Psoas muscle (tissue), 8 donors: ENCODE results near the gene CDKN3. TPM values are rescaled to one million over a fixed set of nuclear protein-coding genes. Genes with fewer than 3 reads are reported as not detected.
"Not testable (repeated sequence)": the region's sequence is repeated elsewhere in the genome, so short reads cannot be mapped to it uniquely, and the experiment has no call there.

ENCODE experiments used
- ATAC-seq, 4 donors: fragments of 200-7000 bp; cut with Tn5 transposase; one replicate each; pipeline ENCODE4 v1.9.1; 2020; ENCODE audit warnings: moderate library complexity in 3 of 4, mild to moderate bottlenecking in 2 of 4
- DNase-seq, 2 donors: peaks; one replicate each; pipeline ENCODE4 v3.0.0-alpha.2; 2020
- H3K27ac ChIP-seq: fragments of 200-600 bp; one replicate; pipeline ENCODE4 v1.8.0; 2022
- H3K27me3 ChIP-seq, 3 donors: fragments of 200-600 bp in 1 of 3; one replicate each; pipeline versions ENCODE4 v1.6.1 to v1.8.0; 2013 to 2022; ENCODE audit warnings: low read length in 2 of 3, mild to moderate bottlenecking in 2 of 3, moderate library complexity in 1 of 3; ENCODE audit not compliant: insufficient read depth in 3 of 3
- H3K36me3 ChIP-seq, 2 donors: fragments of 200-600 bp in 1 of 2; one replicate each; pipeline versions ENCODE4 v1.6.1 to v1.8.0; 2013 to 2022; ENCODE audit warnings: low read depth in 1 of 2, mild to moderate bottlenecking in 1 of 2, moderate library complexity in 1 of 2; ENCODE audit not compliant: insufficient read depth in 1 of 2
- H3K4me1 ChIP-seq: fragments of 200-600 bp; one replicate; pipeline ENCODE4 v1.8.0; 2022
- H3K4me3 ChIP-seq: fragments of 200-600 bp; one replicate; pipeline ENCODE4 v1.8.0; 2022; ENCODE audit warnings: mild to moderate bottlenecking
- H3K9me3 ChIP-seq: fragments of 200-600 bp; one replicate; pipeline ENCODE4 v1.8.0; 2022
- WGBS, 3 donors: extraction: QIAGEN DNeasy Blood & Tissue Kit; methylation state at CpG; one replicate each; pipeline versions ENCODE4 v1.1.6 to v1.1.7; 2013; 5-methylcytosine and 5-hydroxymethylcytosine counted together
- intact Hi-C, 2 donors: fragments of 100-400 bp; cut with DNase I; formaldehyde crosslinking; loops; one replicate each; pipeline versions ENCODE4 v1.11.0 to v1.14.2; 2022
- polyA plus RNA-seq, 3 donors: library from polyadenylated mRNA; stranded (reverse); fragments of 200-250 nt; gene quantifications; one replicate each; pipeline ENCODE4 v1.2.3, GENCODE V29; 2013
- total RNA-seq, 4 donors: library from RNA; stranded (reverse); fragmentation: NEBNext Ultra II Directional in 2 of 4; extraction: Animal tissue kit (Norgen Biotek cat#: 25700) in 2 of 4; gene quantifications; one replicate each; pipeline versions ENCODE4 v1.2.1 to v1.2.4, GENCODE V29; 2021 to 2023
- TF ChIP-seq, protein P1 (sequence below): fragments of 200-600 bp; IDR thresholded peaks from one replicate; pipeline ENCODE4 v1.8.0; 2022; ENCODE audit warnings: antibody characterized with exemption
- donor health status: healthy with polysubstance abuse.
- donor health status: DM: no; HTN: no; CAD: no; lungs with moderate emphysema.
- donor health status: Bipolar disorder and iron deficiency.
- donor health status: healthy.
- donor health status: DM: yes; HTN: yes; CAD: no.
- donor health status: DM: no; HTN: no; CAD: no.
- donor health status: DM: no; HTN: no; CAD: no.
- donor health status: DM: yes; HTN: yes; CAD: no.

CDKN3 gene
- total and polyA plus RNA-seq, 7 donors: 1.4 to 6.0 (median 1.9) TPM

DNA sequence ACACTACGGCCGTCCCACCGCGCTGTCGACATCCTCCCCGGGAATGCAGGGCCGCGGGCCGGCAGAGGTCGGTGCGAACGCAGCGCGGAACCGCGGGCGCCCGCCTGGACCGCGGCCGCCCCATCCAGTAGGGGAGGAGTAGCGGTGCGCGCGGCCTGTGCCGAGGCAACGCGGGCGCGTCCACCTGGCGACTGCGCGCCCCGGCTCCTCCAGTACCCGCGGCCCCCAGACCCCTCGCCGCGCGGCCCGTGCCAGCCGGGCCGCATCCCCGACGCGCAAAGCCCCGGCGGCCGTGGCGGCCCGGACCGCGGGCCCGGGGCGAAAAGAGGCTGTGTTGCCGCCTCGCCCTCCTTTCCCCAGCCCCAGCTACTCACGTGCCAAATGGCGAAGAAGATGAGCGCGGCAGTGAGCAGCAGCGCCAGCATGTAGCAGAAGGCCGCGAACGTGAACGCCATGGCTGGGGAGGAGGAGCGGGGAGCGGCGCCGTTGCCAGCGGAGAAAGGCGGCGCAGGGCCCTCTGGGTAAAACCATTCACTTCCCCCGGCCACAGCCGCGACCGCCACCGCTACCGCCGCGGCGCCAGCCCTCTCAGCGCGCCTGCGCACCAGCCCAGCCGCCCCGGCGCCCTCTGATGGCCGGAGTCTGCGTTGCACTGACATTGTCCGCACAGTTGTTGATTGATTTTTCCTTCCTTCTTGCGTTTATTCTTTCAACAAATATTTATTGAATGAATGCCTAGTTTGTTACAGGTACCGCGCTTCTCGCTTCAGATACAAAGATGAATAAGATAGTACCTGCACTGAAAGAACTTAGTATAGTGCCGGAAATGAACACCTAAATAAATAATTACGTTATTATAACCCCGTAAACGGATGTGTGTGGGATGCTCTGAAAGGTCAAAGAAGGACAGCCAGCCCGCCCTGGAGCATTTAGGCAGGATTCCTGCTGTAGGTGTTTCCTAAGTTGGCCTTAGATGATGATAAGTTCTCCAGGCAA lies 44.4 kb downstream of the CDKN3 start, which contains the start of gene CNIH1:
Gene CNIH1 (minus strand): TSS at position 502 of the 996 bp plus-strand sequence. CDS start 47 bp downstream, at position 455.
- TF ChIP-seq, protein P1, sequence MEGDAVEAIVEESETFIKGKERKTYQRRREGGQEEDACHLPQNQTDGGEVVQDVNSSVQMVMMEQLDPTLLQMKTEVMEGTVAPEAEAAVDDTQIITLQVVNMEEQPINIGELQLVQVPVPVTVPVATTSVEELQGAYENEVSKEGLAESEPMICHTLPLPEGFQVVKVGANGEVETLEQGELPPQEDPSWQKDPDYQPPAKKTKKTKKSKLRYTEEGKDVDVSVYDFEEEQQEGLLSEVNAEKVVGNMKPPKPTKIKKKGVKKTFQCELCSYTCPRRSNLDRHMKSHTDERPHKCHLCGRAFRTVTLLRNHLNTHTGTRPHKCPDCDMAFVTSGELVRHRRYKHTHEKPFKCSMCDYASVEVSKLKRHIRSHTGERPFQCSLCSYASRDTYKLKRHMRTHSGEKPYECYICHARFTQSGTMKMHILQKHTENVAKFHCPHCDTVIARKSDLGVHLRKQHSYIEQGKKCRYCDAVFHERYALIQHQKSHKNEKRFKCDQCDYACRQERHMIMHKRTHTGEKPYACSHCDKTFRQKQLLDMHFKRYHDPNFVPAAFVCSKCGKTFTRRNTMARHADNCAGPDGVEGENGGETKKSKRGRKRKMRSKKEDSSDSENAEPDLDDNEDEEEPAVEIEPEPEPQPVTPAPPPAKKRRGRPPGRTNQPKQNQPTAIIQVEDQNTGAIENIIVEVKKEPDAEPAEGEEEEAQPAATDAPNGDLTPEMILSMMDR: peak; percentile 92
- ATAC-seq: peak; percentile 98 to 100 (median 99)
- peaks cover 0 to 1% of the 10 kb centered on the region in 2 donors for H3K36me3 ChIP-seq
- DNase-seq: peak; percentile 92 to 96
- peak within 1 kb of the TSS; percentile 85 for H3K4me3 ChIP-seq
- WGBS, 3 donors: 0% methylated on average over 66 to 100 of the region's 100 CpGs
- intact Hi-C loops: loop anchor here (5.0 kb wide), 2 partner anchors 41 to 44 kb away; partner anchors contain the start of gene CDKN3 (in 2 of the 2)
- H3K27me3 ChIP-seq: no peaks in the 10 kb centered on the region
- H3K9me3 ChIP-seq: no peaks in the 10 kb centered on the region
- H3K4me1 ChIP-seq: peaks cover 10% of the 10 kb centered on the region
- H3K27ac ChIP-seq: peak within 1 kb of the TSS; percentile 91

DNA sequence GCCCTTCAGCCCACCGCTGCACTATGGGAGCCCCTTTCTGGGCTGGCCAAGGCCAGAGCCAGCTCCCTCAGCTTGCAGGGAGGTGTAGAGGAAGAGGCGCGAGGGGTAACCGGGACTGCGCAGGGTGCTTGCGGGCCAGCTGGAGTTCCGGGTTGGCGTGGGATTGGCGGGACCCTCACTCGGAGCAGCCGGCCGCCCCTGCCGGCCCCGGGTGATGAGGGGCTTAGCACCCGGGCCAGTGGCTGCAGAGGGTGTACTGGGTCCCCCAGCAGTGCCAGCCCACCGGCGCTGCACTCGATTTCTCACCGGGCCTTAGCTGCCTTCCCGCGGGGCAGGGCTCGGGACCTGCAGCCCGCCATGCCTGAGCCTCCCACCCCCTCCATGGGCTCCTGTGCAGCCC lies 46.2 kb downstream of the CDKN3 start:
- not testable (repeated sequence) for H3K4me3 ChIP-seq, H3K9me3 ChIP-seq, H3K36me3 ChIP-seq, H3K27ac ChIP-seq, ATAC-seq, H3K27me3 ChIP-seq
- intact Hi-C loops: loop anchor here (5.0 kb wide), 2 partner anchors 39 to 46 kb away; partner anchors contain the start of gene CDKN3 (in 2 of the 2)
- H3K4me1 ChIP-seq: peaks cover 10% of the 10 kb centered on the region
- peak in 1 of 2 donors; percentile 13 for DNase-seq
- 96 to 99% (median 98%) methylated on average over 8 to 21 of the region's 23 CpGs for WGBS, 3 donors

DNA sequence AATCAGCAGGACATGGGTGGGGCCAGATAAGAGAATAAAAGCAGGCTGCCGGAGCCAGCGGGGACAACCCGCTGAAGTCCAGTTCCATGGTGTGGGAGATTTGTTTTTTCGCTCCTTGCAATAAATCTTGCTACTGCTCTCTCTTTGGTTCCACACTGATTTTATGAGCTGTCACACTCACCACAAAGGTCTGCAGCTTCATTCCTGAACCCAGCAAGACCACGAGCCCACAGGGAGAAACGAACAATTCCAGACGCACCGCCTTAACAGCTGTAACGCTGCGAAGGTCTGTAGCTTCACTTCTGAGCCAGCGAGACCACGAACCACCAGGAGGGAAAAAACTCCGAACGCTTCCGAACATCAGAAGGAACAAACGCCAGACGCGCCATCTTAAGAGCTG lies 47.2 kb downstream of the CDKN3 start:
- no peaks in the 10 kb centered on the region for H3K9me3 ChIP-seq
- DNase-seq (no peak), ATAC-seq (no peak)
- TF ChIP-seq, protein P1: no peak
- no peaks in the 10 kb centered on the region for H3K36me3 ChIP-seq
- no peak overlapping the region for H3K27ac ChIP-seq
- H3K4me3 ChIP-seq: no peak overlapping the region
- 69 to 75% (median 70%) methylated on average over 18 of the region's 18 CpGs for WGBS, 3 donors
- no peaks in the 10 kb centered on the region for H3K27me3 ChIP-seq
- intact Hi-C loops: loop anchor here (5.0 kb wide), 2 partner anchors 38 to 47 kb away; partner anchors contain the start of gene CDKN3 (in 2 of the 2)
- peaks cover 7% of the 10 kb centered on the region for H3K4me1 ChIP-seq

DNA sequence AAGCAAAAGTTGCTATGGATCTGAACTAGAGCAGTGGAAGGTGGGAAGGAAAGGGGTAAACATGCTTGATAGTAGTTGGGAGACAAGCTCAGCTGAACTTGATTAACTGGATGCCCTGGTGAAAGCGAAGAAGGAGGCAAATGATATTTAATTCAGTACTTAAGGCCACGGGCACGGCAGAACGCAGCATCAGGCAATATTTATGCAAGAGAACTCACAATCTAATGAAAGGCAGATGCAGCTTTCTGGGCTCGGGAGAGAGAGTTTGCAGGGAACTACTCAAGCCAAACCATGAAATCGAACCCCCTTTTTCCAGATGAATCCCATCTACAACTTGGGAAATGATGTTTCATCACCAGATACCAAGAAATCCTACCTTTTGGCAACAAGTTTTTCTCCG lies 47.9 kb downstream of the CDKN3 start:
- TF ChIP-seq, protein P1: no peak
- no peaks in the 10 kb centered on the region for H3K27me3 ChIP-seq
- 79 to 81% (median 80%) methylated on average over 7 of the region's 7 CpGs for WGBS, 3 donors
- no peak overlapping the region for H3K4me3 ChIP-seq
- H3K36me3 ChIP-seq: no peaks in the 10 kb centered on the region
- H3K27ac ChIP-seq: no peak overlapping the region
- peaks cover 7% of the 10 kb centered on the region for H3K4me1 ChIP-seq
- no peaks in the 10 kb centered on the region for H3K9me3 ChIP-seq
- ATAC-seq: no peak
- DNase-seq: no peak
- intact Hi-C loops: loop anchor here (5.0 kb wide), 2 partner anchors 38 to 47 kb away; partner anchors contain the start of gene CDKN3 (in 2 of the 2)

DNA sequence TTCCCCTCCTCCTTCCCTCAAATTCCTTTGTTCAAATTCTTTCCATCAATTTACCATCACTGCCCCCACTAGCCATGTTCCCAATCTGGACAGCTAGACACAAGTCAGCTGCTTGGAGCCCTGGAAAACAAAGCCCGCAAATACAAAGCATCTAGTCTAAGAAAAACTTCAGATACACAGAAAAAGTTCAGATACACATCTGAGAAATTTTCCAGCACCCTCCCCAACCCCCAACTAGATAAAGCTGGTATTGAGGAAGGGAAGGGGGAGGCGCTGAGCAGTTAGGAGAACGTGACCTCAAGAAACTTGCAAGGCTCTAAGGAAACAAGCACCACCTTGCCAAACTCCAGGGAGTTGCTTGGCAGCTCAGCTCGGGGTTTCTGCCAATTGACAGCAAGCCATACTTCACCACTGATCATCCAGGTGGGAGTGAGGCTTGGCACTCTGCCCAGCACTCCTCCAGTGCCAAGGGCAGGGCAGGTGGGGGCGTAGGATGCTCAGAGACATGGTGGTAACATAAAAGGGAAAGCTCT lies 49.4 kb downstream of the CDKN3 start:
- 27 to 32% (median 30%) methylated on average over 5 of the region's 5 CpGs for WGBS, 3 donors
- no peaks in the 10 kb centered on the region for H3K4me1 ChIP-seq
- no peaks in the 10 kb centered on the region for H3K9me3 ChIP-seq
- DNase-seq: no peak
- H3K4me3 ChIP-seq: no peak overlapping the region
- no peaks in the 10 kb centered on the region for H3K27me3 ChIP-seq
- no peak for ATAC-seq
- intact Hi-C loops: no loop called here
- TF ChIP-seq, protein P1: no peak
- H3K36me3 ChIP-seq: no peaks in the 10 kb centered on the region
- no peak overlapping the region for H3K27ac ChIP-seq
